Hepatocyte (in vitro differentiated cells): ENCODE measurements around the gene ANO1.

Experiments
- CTCF ChIP-seq: fragments of 200-600 bp; sonication (generic); IDR thresholded peaks from 2 replicates; pipeline ENCODE4 v1.5.1; 2016; ENCODE audit warnings: antibody characterized with exemption, mild to moderate bottlenecking; ENCODE audit not compliant: poor library complexity
- EZH2 ChIP-seq: fragments of 200-600 bp; sonication (generic); IDR thresholded peaks from 2 replicates; pipeline ENCODE4 v1.6.1; 2016; ENCODE audit warnings: antibody characterized with exemption, mild to moderate bottlenecking, borderline replicate concordance

- TF ChIP-seq CTCF: no peak
- no peak for TF ChIP-seq EZH2
Observed at GRCh38 chr11:70230151-70230839, 152.2 kb downstream of the ANO1 start.
